LNCAP (cell line): ENCODE results near the gene TMEM181.

Source experiments
- TF ChIP-seq, protein P1 (sequence below): fragments of 450-650 bp; IDR thresholded peaks from 2 replicates; pipeline ENCODE4 v1.5.1; 2017; ENCODE audit warnings: mild to moderate bottlenecking

The TMEM181 gene

DNA sequence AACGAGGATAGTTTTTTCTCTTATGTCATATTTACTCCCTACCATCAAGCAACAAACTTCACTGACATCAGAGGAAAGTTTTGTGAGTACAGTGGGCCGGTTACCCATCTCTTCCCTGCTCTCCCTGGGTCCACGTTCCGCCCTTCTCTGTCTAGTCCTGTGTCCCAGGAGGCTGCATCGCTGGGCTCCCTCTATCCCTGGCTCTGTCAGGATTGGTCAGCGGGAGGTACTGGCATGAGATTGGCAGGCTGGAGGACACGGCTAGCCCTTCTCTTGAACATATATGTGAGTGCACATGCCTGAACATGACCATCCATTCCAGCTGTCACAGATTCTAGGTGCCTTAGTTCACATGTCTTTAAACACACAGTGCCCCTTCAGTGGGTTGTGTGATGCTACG lies 30.3 kb upstream of the TMEM181 start:
- TF ChIP-seq, protein P1, sequence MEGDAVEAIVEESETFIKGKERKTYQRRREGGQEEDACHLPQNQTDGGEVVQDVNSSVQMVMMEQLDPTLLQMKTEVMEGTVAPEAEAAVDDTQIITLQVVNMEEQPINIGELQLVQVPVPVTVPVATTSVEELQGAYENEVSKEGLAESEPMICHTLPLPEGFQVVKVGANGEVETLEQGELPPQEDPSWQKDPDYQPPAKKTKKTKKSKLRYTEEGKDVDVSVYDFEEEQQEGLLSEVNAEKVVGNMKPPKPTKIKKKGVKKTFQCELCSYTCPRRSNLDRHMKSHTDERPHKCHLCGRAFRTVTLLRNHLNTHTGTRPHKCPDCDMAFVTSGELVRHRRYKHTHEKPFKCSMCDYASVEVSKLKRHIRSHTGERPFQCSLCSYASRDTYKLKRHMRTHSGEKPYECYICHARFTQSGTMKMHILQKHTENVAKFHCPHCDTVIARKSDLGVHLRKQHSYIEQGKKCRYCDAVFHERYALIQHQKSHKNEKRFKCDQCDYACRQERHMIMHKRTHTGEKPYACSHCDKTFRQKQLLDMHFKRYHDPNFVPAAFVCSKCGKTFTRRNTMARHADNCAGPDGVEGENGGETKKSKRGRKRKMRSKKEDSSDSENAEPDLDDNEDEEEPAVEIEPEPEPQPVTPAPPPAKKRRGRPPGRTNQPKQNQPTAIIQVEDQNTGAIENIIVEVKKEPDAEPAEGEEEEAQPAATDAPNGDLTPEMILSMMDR = no peak

- TF ChIP-seq, protein P1 = no peak
Measured at GRCh38 chr6:158531566-158531965, 28.3 kb upstream of the TMEM181 start.

DNA sequence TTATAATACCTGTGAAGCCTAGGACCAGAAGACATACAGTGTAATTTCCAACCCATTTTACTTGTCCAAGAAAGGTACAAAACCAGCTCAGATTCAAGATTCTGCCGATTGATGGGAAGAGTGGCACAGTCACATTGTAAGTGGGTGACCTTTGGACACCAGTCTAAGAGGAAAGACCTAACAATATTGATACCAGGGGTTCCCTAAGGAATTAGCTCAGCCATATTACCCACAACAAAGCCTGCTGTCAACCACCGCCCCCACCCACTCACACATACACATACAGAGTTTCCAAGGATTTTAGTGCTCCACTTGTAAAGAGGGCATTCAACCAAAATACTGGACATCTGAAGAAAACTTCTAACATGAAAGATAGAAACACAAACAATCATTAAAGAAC lies 27.9 kb upstream of the TMEM181 start:
- TF ChIP-seq, protein P1 = no peak

DNA sequence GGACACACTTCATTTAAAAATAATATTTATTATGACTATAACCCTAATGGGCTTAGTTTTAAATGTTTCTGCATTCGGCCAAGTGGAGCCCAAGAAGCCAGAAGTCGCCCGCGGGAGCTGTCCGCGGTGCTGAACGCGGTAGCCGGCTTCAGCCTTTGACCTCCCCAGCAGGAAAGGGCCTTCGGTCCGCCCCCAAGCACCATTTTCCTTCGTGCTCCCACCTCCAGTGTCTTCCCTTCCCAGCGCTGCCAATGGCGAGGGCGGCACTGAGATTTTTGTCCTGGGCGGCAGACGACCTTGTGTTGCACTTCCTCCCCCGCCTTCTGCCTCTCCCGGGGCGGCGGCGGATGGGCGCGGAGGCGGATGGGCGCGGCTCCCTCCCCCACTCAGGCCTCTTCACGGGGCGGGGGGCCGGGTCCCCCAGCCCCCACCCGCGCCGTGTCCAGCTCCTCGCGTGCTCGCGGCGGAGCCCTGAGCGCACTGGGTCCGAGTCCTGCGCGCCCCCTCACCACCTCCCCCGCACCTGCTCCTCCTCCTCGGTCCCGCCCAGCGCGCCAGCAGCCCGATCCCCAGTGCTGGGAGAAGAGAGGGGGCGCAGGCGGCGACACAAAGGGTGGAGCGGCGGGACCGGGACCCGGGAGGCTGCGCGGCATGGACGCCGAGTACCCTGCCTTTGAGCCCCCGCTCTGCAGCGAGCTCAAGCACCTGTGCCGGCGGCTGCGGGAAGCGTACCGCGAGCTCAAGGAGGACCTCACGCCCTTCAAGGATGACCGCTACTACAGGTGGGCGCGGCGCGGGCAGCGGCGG lies 23.6 kb upstream of the TMEM181 start:
- TF ChIP-seq, protein P1 = no peak

DNA sequence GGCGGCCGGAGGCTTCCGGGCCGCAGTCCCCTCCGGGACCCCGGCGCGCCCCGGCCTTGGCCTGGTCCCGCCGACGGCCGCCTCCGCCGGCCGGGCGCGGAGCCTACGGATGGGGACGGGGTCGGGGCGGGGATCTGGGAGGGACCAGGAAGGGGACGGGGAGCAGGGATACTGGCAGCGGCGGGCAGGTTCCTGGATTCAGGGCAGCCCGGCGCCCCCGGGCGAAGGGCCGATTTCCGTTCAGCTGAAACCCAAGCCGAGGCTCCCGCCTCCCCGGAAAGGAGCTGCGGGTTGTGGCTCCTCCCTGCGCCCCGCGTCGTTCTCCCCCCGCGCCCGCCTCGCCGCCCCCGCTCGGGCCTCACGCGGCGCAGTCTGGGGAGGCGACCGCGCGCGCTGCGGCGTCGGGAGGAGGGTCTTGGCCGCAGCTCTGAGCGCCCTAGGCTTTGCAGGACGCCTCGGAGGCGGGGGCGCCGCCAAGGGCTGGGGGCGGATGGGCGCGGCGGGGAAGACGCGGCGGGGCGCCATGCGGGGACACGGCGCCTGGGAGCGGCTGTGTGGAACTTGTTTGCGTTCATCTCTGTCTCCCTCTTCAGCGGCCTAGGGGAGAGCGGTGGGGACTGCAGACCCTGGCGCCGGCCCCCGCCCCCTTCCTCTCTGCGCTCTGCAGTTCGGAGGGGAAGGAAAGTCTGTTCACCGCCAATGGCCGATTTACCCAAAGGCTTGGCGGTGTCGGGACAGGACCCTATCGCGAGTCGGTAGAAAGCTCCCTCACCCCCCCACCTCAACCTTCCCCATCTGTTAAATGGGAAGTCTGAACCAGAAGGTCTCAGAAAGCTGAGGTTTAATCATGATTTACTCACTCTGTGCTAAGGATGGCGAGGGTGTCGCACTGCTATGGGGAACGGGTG lies 22.7 kb upstream of the TMEM181 start:
- TF ChIP-seq, protein P1 = no peak

- TF ChIP-seq, protein P1 = no peak
Measured at GRCh38 chr6:158538741-158539140, 21.1 kb upstream of the TMEM181 start.

DNA sequence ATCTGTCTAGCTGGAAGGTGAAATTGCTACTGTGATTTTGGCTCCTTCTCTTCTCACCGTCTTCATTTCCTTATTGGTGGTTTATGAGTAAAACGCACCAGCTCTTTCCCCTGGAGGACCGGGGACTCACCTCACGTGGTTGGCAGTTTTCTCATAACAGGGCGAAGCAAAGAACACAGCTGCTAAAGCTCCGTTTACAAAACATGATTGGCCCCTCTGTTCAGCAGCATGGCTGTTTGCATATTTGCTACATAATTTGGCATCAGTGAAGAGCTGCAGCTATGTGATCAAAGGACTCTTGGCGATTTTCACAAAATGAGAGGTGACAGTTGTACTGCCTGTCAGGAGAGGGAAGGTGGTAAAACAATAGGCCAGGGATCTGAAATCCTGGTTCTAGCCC lies 20.5 kb upstream of the TMEM181 start:
- TF ChIP-seq, protein P1 = no peak
